ENCODE data around the gene CRIM1. TPM values are rescaled to one million over a fixed set of nuclear protein-coding genes. Genes with fewer than 3 reads are reported as not detected.
A peak's percentile ranks its signal among the peaks of the same experiment; 100 is the strongest.

CRIM1 gene
- total RNA-seq, 6 donors from 2014 or later = 74.7 to 128 (median 110) TPM

DNA sequence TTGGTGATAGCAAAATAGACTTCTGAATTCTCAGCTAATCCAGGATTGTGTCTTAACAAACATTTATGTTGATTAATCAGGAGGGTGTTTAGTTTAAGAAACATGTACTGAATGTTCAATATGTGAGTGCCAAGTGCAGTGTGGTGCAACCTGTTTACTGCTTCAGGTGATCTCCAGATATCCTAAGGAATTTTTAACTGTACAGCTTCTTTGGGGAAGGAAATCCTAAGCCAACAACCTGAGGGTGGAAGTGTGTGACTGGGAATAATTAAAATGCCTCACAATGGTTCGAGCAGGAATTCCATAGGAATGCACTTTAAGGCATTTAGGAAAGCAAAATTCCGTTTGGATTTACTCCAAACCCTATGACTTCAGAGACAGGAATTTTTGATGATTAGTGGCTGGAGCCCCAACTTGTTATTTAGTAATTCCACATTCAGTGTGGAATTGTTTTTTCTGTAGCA lies 16.4 kb downstream of the CRIM1 start:
- no peaks in the 10 kb centered on the region for H3K9me3 ChIP-seq
- DNase-seq = peak in 1 of 2 donors; percentile 33
- TF ChIP-seq EP300 (IDR thresholded peaks at IDR 0.05) (peak in 1 of 4 donors; percentile 67), CTCF (IDR thresholded peaks at IDR 0.05) (no peak), POLR2A (IDR thresholded peaks at IDR 0.05) (no peak), POLR2AphosphoS5 (IDR thresholded peaks at IDR 0.05) (no peak)
- no peaks in the 10 kb centered on the region for H3K27me3 ChIP-seq
- WGBS, 2 donors = 37 to 39% methylated on average over 2 of the region's 2 CpGs
- no peaks in the 10 kb centered on the region for H3K36me3 ChIP-seq
- ATAC-seq (ENCODE audit: low FRiP score in 2 of 2) = no peak
- peak overlapping the region; percentile 34 to 70 (median 56) for H3K27ac ChIP-seq
- no peak overlapping the region for H3K4me3 ChIP-seq
- peaks cover 68 to 91% (median 78%) of the 10 kb centered on the region in 4 donors for H3K4me1 ChIP-seq

DNA sequence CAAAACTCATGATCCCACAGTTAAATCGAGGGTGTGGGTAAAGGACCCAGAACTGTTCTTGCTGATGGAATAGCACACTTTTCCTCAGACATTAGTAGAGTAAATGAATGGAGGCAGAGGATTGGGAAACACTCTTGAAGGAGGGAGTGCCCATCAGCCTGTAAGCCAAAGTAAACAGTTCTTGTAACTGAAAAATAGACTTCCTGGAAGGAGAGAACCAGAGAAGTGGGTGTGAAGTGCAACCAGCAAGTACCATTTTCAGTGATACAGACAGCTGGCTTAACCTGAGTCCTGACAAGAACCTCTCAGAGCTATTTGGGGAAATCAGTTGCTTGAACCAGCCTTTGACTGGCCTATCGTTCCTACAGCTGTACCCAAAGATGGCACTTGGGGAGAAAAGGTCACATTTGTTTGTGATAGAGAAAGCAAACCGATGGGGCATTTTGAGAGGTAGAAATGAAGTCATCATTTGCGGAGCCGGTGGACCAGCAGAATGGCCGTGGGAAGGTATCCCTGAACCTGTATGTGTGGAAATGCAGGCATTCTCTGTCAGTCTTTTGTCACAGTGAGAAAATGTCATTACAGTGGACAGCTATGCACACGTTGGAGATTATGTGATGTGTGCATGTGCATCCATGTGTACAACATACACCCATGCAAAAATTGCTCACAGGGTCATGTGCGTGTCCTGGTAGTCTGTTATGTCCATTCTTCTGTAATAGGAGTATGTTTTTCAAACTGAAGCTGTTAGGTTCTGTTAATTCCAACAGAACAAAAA lies 17.8 kb downstream of the CRIM1 start:
- Histone ChIP-seq H3K36me3 (no peaks in the 10 kb centered on the region), H3K27me3 (no peaks in the 10 kb centered on the region), H3K27ac (peak overlapping the region; percentile 34 to 70 (median 58)), H3K4me3 (no peak overlapping the region), H3K9me3 (no peaks in the 10 kb centered on the region), H3K4me1 (peaks cover 55 to 85% (median 69%) of the 10 kb centered on the region in 4 donors)
- ATAC-seq (ENCODE audit: low FRiP score in 2 of 2) (peak; percentile 83 to 87), DNase-seq (peak in 1 of 2 donors; percentile 69)
- TF ChIP-seq POLR2AphosphoS5 (IDR thresholded peaks at IDR 0.05) = peak; percentile 79
- no peak for TF ChIP-seq POLR2A (IDR thresholded peaks at IDR 0.05)
- peak; percentile 31 to 98 (median 92) for TF ChIP-seq EP300 (IDR thresholded peaks at IDR 0.05)
- WGBS, 2 donors = 62 to 63% methylated on average over 8 of the region's 8 CpGs

GRCh38 chr2:36374585-36374984 lies 19.0 kb downstream of the CRIM1 start:
- TF ChIP-seq CTCF (IDR thresholded peaks at IDR 0.05) (no peak), EP300 (IDR thresholded peaks at IDR 0.05) (no peak), POLR2A (IDR thresholded peaks at IDR 0.05) (no peak), POLR2AphosphoS5 (IDR thresholded peaks at IDR 0.05) (no peak)
- peak overlapping the region in 1 of 4 donors; percentile 70 for H3K27ac ChIP-seq
- DNase-seq (no peak), ATAC-seq (ENCODE audit: low FRiP score in 2 of 2) (no peak)
- 80 to 81% methylated on average over 3 of the region's 3 CpGs for WGBS, 2 donors
- H3K27me3 ChIP-seq = no peaks in the 10 kb centered on the region
- no peak overlapping the region for H3K4me3 ChIP-seq
- H3K4me1 ChIP-seq = peaks cover 52 to 73% (median 57%) of the 10 kb centered on the region in 4 donors
- no peaks in the 10 kb centered on the region for H3K9me3 ChIP-seq
- H3K36me3 ChIP-seq = no peaks in the 10 kb centered on the region

GRCh38 chr2:36376319-36376765 lies 20.8 kb downstream of the CRIM1 start:
- DNase-seq (peak in 1 of 2 donors; percentile 83), ATAC-seq (ENCODE audit: low FRiP score in 2 of 2) (peak in 1 of 2 donors; percentile 31)
- H3K36me3 ChIP-seq = peaks cover 0 to 4% (median 0%) of the 10 kb centered on the region in 4 donors
- H3K4me1 ChIP-seq = peaks cover 47 to 72% (median 55%) of the 10 kb centered on the region in 4 donors
- H3K4me3 ChIP-seq = no peak overlapping the region
- H3K27ac ChIP-seq = peak overlapping the region in 2 of 4 donors; percentile 1 to 12
- H3K9me3 ChIP-seq = no peaks in the 10 kb centered on the region
- TF ChIP-seq CTCF (IDR thresholded peaks at IDR 0.05) = no peak
- peak in 1 of 2 donors; percentile 18 for TF ChIP-seq POLR2AphosphoS5 (IDR thresholded peaks at IDR 0.05)
- 20 to 42% methylated on average over 8 of the region's 8 CpGs for WGBS, 2 donors
- H3K27me3 ChIP-seq = no peaks in the 10 kb centered on the region

- 65 to 78% methylated on average over 5 of the region's 5 CpGs for WGBS, 2 donors
Observed at GRCh38 chr2:36376992-36377738, 21.6 kb downstream of the CRIM1 start.

More at GRCh38 chr2:36376992-36377738, 21.6 kb downstream of the CRIM1 start:
- Histone ChIP-seq H3K27ac (peak overlapping the region in 2 of 4 donors; percentile 1 to 12), H3K36me3 (peaks cover 0 to 4% (median 0%) of the 10 kb centered on the region in 4 donors), H3K27me3 (no peaks in the 10 kb centered on the region), H3K4me1 (peaks cover 44 to 69% (median 50%) of the 10 kb centered on the region in 4 donors), H3K4me3 (no peak overlapping the region), H3K9me3 (no peaks in the 10 kb centered on the region)
- TF ChIP-seq POLR2AphosphoS5 (IDR thresholded peaks at IDR 0.05) (peak in 1 of 2 donors; percentile 34), EP300 (IDR thresholded peaks at IDR 0.05) (no peak)
- ATAC-seq (ENCODE audit: low FRiP score in 2 of 2) = peak; percentile 14 to 56
- DNase-seq = peak; percentile 10 to 76

Data from upper lobe of left lung (tissue), 6 donors.